Hepatocyte (in vitro differentiated cells): ENCODE data around the gene STYK1. TPM values are rescaled to one million over a fixed set of nuclear protein-coding genes. Genes with fewer than 3 reads are reported as not detected.

Source experiments
- DNase-seq: peaks from one replicate; pipeline ENCODE4 v3.0.0-alpha.2; 2016; ENCODE audit warnings: low spot score
- H2AFZ ChIP-seq: fragments of 200-600 bp; sonication (generic); 2 replicates; pipeline ENCODE4 v1.6.0; 2016; ENCODE audit warnings: antibody characterized with exemption, mild to moderate bottlenecking
- H3K27ac ChIP-seq: fragments of 200-600 bp; sonication (generic); 2 replicates; pipeline ENCODE4 v1.5.1; 2016; ENCODE audit warnings: mild to moderate bottlenecking
- H3K27me3 ChIP-seq: fragments of 200-600 bp; sonication (generic); 2 replicates; pipeline ENCODE4 v1.6.1; 2016
- H3K36me3 ChIP-seq: fragments of 200-600 bp; sonication (generic); replicated peaks from 2 replicates; pipeline ENCODE4 v1.5.1; 2016; ENCODE audit warnings: low read depth; ENCODE audit not compliant: insufficient read depth
- H3K4me1 ChIP-seq: fragments of 200-600 bp; sonication (generic); 2 replicates; pipeline ENCODE4 v1.5.1; 2016; ENCODE audit warnings: mild to moderate bottlenecking, moderate library complexity; ENCODE audit not compliant: insufficient read depth
- H3K4me2 ChIP-seq: fragments of 200-600 bp; sonication (generic); 2 replicates; pipeline ENCODE4 v1.6.0; 2016
- H3K4me3 ChIP-seq: fragments of 200-600 bp; sonication (generic); 2 replicates; pipeline ENCODE4 v1.5.1; 2016; ENCODE audit warnings: mild to moderate bottlenecking
- H3K79me2 ChIP-seq: fragments of 200-600 bp; sonication (generic); 2 replicates; pipeline ENCODE4 v1.6.0; 2017; ENCODE audit warnings: mild to moderate bottlenecking
- H3K9me2 ChIP-seq: fragments of 200-600 bp; sonication (generic); replicated peaks from 2 replicates; pipeline ENCODE4 v1.6.0; 2017; ENCODE audit warnings: mild to moderate bottlenecking; ENCODE audit not compliant: insufficient read depth
- H3K9me3 ChIP-seq: fragments of 200-600 bp; sonication (generic); 2 replicates; pipeline ENCODE4 v1.5.1; 2016; ENCODE audit warnings: low read depth, mild to moderate bottlenecking
- H4K20me1 ChIP-seq: fragments of 200-600 bp; sonication (generic); 2 replicates; pipeline ENCODE4 v1.6.0; 2016; ENCODE audit warnings: mild to moderate bottlenecking; ENCODE audit not compliant: insufficient read depth, poor library complexity, severe bottlenecking
- CTCF ChIP-seq: fragments of 200-600 bp; sonication (generic); IDR thresholded peaks from 2 replicates; pipeline ENCODE4 v1.5.1; 2016; ENCODE audit warnings: antibody characterized with exemption, mild to moderate bottlenecking; ENCODE audit not compliant: poor library complexity
- EZH2 ChIP-seq: fragments of 200-600 bp; sonication (generic); IDR thresholded peaks from 2 replicates; pipeline ENCODE4 v1.6.1; 2016; ENCODE audit warnings: antibody characterized with exemption, mild to moderate bottlenecking, borderline replicate concordance
- EZH2phosphoT487 ChIP-seq: fragments of 200-600 bp; sonication (generic); IDR thresholded peaks from one replicate; pipeline ENCODE4 v1.6.1; 2018; ENCODE audit warnings: antibody characterized with exemption, mild to moderate bottlenecking, low read depth, moderate library complexity; ENCODE audit not compliant: unreplicated experiment, severe bottlenecking
- WGBS: methylation state at CpG from one replicate; pipeline ENCODE4 v1.1.6; 2016; ENCODE audit warnings: low lambda C conversion rate; ENCODE audit errors: missing lambda C conversion rate; 5-methylcytosine and 5-hydroxymethylcytosine counted together
- polyA plus RNA-seq: library from polyadenylated mRNA; unstranded; fragments of >200 nt; fragmentation: Nextera tagmentation; extraction: Ambion mirVana; gene quantifications from 2 replicates; pipeline ENCODE4 v1.2.1, GENCODE V29; 2016
- total RNA-seq: library from RNA; depleted of rRNA; stranded (reverse); fragments of >200 nt; gene quantifications from 2 replicates; pipeline ENCODE4 v1.2.3, GENCODE V29; 2014

The STYK1 gene
- total and polyA plus RNA-seq, 2 experiments from 2014 or later, result 0.58 to 3.6 TPM

- peaks cover 20% of the 10 kb centered on the region for H3K4me1 ChIP-seq
- WGBS, result 66% methylated on average over 4 of the region's 4 CpGs
Measured at GRCh38 chr12:10716277-10716676, 42.4 kb upstream of the STYK1 start.

GRCh38 chr12:10715491-10715890 is 41.6 kb upstream of the STYK1 start:
- 99% methylated on average over 6 of the region's 6 CpGs for WGBS

More at GRCh38 chr12:10716277-10716676, 42.4 kb upstream of the STYK1 start:
- H2AFZ ChIP-seq, result no peak overlapping the region
- H3K27ac ChIP-seq, result peak overlapping the region; percentile 78
- H3K4me2 ChIP-seq, result peak overlapping the region; percentile 88
- no peaks in the 10 kb centered on the region for H3K27me3 ChIP-seq
- no peaks in the 10 kb centered on the region for H3K36me3 ChIP-seq
- DNase-seq, result no peak
- peaks cover 70% of the 10 kb centered on the region for H3K79me2 ChIP-seq
- H3K9me3 ChIP-seq, result no peaks in the 10 kb centered on the region
- peaks cover 20% of the 10 kb centered on the region for H4K20me1 ChIP-seq
- H3K4me3 ChIP-seq, result no peak overlapping the region
- TF ChIP-seq EZH2, result no peak
- TF ChIP-seq CTCF, result no peak
- TF ChIP-seq EZH2phosphoT487, result no peak
- H3K9me2 ChIP-seq, result no peaks in the 10 kb centered on the region

GRCh38 chr12:10709808-10710207 is 36.0 kb upstream of the STYK1 start:
- Histone ChIP-seq H3K9me3 (no peaks in the 10 kb centered on the region), H3K4me2 (no peak overlapping the region), H3K9me2 (no peaks in the 10 kb centered on the region), H2AFZ (no peak overlapping the region), H3K27me3 (no peaks in the 10 kb centered on the region), H3K27ac (no peak overlapping the region), H3K4me3 (no peak overlapping the region), H3K4me1 (no peaks in the 10 kb centered on the region), H4K20me1 (peaks cover 6% of the 10 kb centered on the region), H3K79me2 (peaks cover 28% of the 10 kb centered on the region), H3K36me3 (no peaks in the 10 kb centered on the region)
- DNase-seq, result no peak
- TF ChIP-seq EZH2, result no peak
- no peak for TF ChIP-seq CTCF
- no peak for TF ChIP-seq EZH2phosphoT487
- WGBS, result 97% methylated on average over 16 of the region's 16 CpGs

More at GRCh38 chr12:10715491-10715890, 41.6 kb upstream of the STYK1 start:
- Histone ChIP-seq H3K4me1 (peaks cover 20% of the 10 kb centered on the region), H2AFZ (no peak overlapping the region), H3K4me2 (no peak overlapping the region), H3K27me3 (no peaks in the 10 kb centered on the region), H3K4me3 (no peak overlapping the region), H4K20me1 (peaks cover 14% of the 10 kb centered on the region), H3K9me2 (no peaks in the 10 kb centered on the region), H3K36me3 (no peaks in the 10 kb centered on the region), H3K79me2 (peaks cover 62% of the 10 kb centered on the region), H3K27ac (no peak overlapping the region), H3K9me3 (no peaks in the 10 kb centered on the region)
- DNase-seq, result no peak
- no peak for TF ChIP-seq CTCF
- TF ChIP-seq EZH2, result no peak
- TF ChIP-seq EZH2phosphoT487, result no peak

GRCh38 chr12:10708862-10709261 is 35.0 kb upstream of the STYK1 start:
- Histone ChIP-seq H4K20me1 (peaks cover 6% of the 10 kb centered on the region), H3K9me3 (no peaks in the 10 kb centered on the region), H3K9me2 (no peaks in the 10 kb centered on the region), H3K4me1 (no peaks in the 10 kb centered on the region), H2AFZ (no peak overlapping the region), H3K4me3 (no peak overlapping the region), H3K27ac (no peak overlapping the region), H3K4me2 (no peak overlapping the region), H3K36me3 (no peaks in the 10 kb centered on the region), H3K79me2 (peaks cover 19% of the 10 kb centered on the region), H3K27me3 (no peaks in the 10 kb centered on the region)
- 96% methylated on average over 4 of the region's 4 CpGs for WGBS
- no peak for DNase-seq
- TF ChIP-seq CTCF, result no peak
